Activated B cell treated with CpG ODN at 0.5 μM for 24 hours (primary cell): Measurements from ENCODE around the gene WSB2. TPM values are rescaled to one million over a fixed set of nuclear protein-coding genes. Genes with fewer than 3 reads are reported as not detected.
"Not testable (repeated sequence)": the region's sequence is repeated elsewhere in the genome, so short reads cannot be mapped to it uniquely, and the experiment has no call there.

Experiments used
- ATAC-seq: fragments of 200-7000 bp; cut with Tn5 transposase; one replicate; pipeline ENCODE4 v1.10.0; 2021; ENCODE audit warnings: low read depth, mild to moderate bottlenecking, moderate library complexity
- CTCF ChIA-PET: fragments of 350-600 bp; sonication (Branson Sonifier 250); formaldehyde crosslinking; loops from one replicate; lab custom pipeline; 2021; ENCODE audit warnings: antibody characterized with exemption; lab: Charles Lee
- POLR2A ChIA-PET: fragments of 350-600 bp; sonication (Branson Sonifier 250); formaldehyde crosslinking; loops from one replicate; lab custom pipeline; 2021; ENCODE audit warnings: antibody characterized with exemption; lab: Charles Lee
- DNase-seq: peaks from one replicate; pipeline ENCODE4 v3.0.0; 2022
- H3K27ac Mint-ChIP-seq: one replicate; pipeline ENCODE4 v1.8.0; 2020; ENCODE audit warnings: mixed read lengths
- H3K27me3 Mint-ChIP-seq: one replicate; pipeline ENCODE4 v1.8.0; 2021; ENCODE audit warnings: mixed read lengths
- H3K36me3 Mint-ChIP-seq: one replicate; pipeline ENCODE4 v1.8.0; 2021; ENCODE audit warnings: low read depth, mixed read lengths
- H3K4me1 Mint-ChIP-seq: one replicate; pipeline ENCODE4 v1.8.0; 2021; ENCODE audit warnings: mixed read lengths
- H3K4me3 Mint-ChIP-seq: one replicate; pipeline ENCODE4 v1.8.0; 2020; ENCODE audit warnings: mild to moderate bottlenecking, mixed read lengths
- H3K9me3 Mint-ChIP-seq: one replicate; pipeline ENCODE4 v1.8.0; 2020; ENCODE audit warnings: mixed read lengths
- intact Hi-C: fragments of 100-400 bp; cut with micrococcal nuclease; formaldehyde crosslinking; loops from one replicate; pipeline ENCODE4 v1.15.1; 2024
- total RNA-seq: library from RNA; stranded (reverse); gene quantifications from 2 replicates; pipeline ENCODE4 v1.2.3, GENCODE V29; 2022
- TF ChIP-seq, protein P1 (sequence below): fragments of 200-600 bp; IDR thresholded peaks from one replicate; pipeline ENCODE4 v1.8.0; 2022; ENCODE audit warnings: antibody characterized with exemption, mild to moderate bottlenecking

WSB2 gene
- total RNA-seq, 1 donor from 2014 or later = 28.4 TPM

DNA sequence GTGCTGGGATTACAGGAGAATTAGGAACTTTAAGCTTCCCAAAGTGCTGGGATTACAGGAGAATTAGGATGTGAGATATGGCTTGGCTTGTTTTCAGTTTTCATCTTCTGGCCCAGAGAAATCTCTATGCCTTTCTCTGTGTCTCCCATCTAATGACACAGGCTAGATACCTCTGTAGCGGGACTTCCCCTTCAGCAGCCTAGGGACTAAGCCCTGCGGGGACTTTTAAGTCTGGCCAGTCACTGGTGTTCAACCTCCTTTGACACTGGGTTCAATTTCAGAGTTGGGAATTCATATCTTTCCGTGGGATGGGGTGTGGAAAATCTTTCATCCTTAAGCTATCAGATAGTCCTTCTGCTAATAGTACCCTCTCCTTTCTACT, 38.3 kb downstream of the WSB2 start:
- Mint-ChIP-seq H3K4me1 (peaks cover 7% of the 10 kb centered on the region), H3K9me3 (no peaks in the 10 kb centered on the region), H3K4me3 (no peak overlapping the region), H3K36me3 (peaks cover 79% of the 10 kb centered on the region), H3K27me3 (no peaks in the 10 kb centered on the region), H3K27ac (no peak overlapping the region)
- DNase-seq = no peak
- TF ChIP-seq, protein P1, sequence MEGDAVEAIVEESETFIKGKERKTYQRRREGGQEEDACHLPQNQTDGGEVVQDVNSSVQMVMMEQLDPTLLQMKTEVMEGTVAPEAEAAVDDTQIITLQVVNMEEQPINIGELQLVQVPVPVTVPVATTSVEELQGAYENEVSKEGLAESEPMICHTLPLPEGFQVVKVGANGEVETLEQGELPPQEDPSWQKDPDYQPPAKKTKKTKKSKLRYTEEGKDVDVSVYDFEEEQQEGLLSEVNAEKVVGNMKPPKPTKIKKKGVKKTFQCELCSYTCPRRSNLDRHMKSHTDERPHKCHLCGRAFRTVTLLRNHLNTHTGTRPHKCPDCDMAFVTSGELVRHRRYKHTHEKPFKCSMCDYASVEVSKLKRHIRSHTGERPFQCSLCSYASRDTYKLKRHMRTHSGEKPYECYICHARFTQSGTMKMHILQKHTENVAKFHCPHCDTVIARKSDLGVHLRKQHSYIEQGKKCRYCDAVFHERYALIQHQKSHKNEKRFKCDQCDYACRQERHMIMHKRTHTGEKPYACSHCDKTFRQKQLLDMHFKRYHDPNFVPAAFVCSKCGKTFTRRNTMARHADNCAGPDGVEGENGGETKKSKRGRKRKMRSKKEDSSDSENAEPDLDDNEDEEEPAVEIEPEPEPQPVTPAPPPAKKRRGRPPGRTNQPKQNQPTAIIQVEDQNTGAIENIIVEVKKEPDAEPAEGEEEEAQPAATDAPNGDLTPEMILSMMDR = no peak
- ChIA-PET CTCF (no interaction called here), POLR2A (interaction anchor here (0.6 kb wide), 1 partner anchor 1665 kb away, joined by 3 read pairs; no protein-coding TSS in a partner anchor)
- intact Hi-C loops = no loop called here
- ATAC-seq = no peak

DNA sequence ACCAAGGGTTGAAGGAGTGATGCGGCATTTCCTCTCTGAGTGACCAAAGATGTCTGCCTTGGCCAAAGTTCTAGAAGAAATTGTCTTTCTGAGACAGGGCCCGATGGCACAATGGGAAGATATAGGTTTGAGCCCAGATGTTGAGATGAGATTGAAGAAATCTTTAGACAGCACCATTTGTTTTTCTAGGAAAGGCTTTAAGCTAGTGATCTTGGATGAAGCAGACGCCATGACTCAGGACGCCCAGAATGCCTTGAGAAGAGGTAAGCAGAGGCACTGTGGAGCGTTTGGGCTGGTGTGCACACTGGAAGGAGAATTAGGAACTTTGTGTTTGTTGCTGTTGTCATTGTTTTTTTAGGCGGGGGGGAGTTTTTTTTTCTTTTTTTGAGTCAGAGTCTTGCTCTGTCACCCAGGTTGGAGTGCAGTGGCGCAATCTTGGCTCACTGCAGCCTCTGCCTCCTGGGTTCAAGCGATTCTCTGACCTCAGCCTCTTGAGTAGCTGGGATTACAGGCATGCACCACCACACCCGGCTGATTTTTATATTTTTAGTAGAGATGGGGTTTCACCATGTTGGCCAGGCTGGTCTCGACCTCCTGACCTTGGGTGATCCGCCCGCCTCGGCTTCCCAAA, 38.8 kb downstream of the WSB2 start:
- H3K4me1 Mint-ChIP-seq, H3K4me3 Mint-ChIP-seq, DNase-seq, H3K9me3 Mint-ChIP-seq, intact Hi-C loops, H3K27me3 Mint-ChIP-seq, ATAC-seq, H3K27ac Mint-ChIP-seq: not testable (repeated sequence)
- peaks cover 74% of the 10 kb centered on the region for H3K36me3 Mint-ChIP-seq
- ChIA-PET POLR2A (interaction anchor here (0.6 kb wide), 1 partner anchor 1666 kb away, joined by 3 read pairs; no protein-coding TSS in a partner anchor), CTCF (interaction anchor here (1.2 kb wide), 1 partner anchor 34 kb away, joined by 3 read pairs; no protein-coding TSS in a partner anchor)

DNA sequence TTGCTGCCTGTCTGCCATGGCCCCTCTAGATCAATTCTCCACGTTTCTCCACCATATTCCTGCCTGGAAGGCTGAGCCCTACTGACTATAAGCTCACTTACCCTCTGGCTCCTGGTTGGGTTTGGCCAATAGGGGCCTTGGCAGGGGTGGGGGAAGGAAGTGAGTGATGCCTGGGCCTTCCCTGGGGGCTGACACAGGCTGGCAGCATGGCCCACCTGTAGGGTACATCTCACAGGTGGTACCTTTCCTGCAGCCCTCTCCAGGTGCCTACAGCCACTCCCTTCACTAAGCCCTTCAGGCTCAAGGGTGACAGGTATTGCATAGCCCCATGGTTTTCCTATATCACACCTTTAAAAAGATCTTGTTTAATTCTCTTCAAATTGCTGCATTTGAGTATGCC, 40.9 kb downstream of the WSB2 start:
- intact Hi-C loops = no loop called here
- Mint-ChIP-seq H3K27ac (no peak overlapping the region), H3K4me3 (no peak overlapping the region), H3K36me3 (peaks cover 58% of the 10 kb centered on the region), H3K27me3 (no peaks in the 10 kb centered on the region), H3K4me1 (peaks cover 20% of the 10 kb centered on the region), H3K9me3 (no peaks in the 10 kb centered on the region)
- DNase-seq (no peak), ATAC-seq (no peak)
- ChIA-PET CTCF (no interaction called here), POLR2A (no interaction called here)
- TF ChIP-seq, protein P1 = no peak

DNA sequence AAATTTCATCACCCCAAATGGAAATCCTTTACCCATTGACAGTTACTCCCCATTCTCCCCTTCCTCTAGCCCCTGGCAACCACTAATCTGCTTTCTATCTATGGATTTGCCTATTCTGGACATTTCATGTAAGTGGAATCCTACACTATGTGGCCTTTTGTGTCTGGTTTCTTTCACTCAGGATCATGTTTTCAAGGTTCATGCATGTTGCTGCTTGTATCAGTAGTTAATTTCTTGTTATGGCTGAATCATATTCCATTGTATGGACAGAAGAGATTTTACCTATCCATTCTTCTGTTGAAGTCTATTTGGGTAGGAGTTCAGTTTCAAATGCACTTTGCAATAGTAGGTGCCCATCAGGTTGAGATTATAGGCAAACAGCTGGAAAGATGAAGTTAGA, 43.1 kb downstream of the WSB2 start:
- H3K4me1 Mint-ChIP-seq = peaks cover 20% of the 10 kb centered on the region
- CTCF ChIA-PET = interaction anchor here (0.9 kb wide), 1 partner anchor 103 kb away, joined by 3 read pairs; no protein-coding TSS in a partner anchor
- intact Hi-C loops = loop anchor here (2.0 to 10.0 kb wide), 4 partner anchors 141 to 1857 kb away; partner anchors contain the start of genes CIT and HRK
- TF ChIP-seq, protein P1 = no peak
- no peaks in the 10 kb centered on the region for H3K9me3 Mint-ChIP-seq
- DNase-seq (no peak), ATAC-seq (no peak)
- H3K27me3 Mint-ChIP-seq = no peaks in the 10 kb centered on the region
- H3K4me3 Mint-ChIP-seq = peak overlapping the region; percentile 80
- peaks cover 45% of the 10 kb centered on the region for H3K36me3 Mint-ChIP-seq
- no peak overlapping the region for H3K27ac Mint-ChIP-seq
- POLR2A ChIA-PET = interaction anchor here (0.7 kb wide), 1 partner anchor 43 kb away, joined by 3 read pairs; the partner anchor contains the start of gene WSB2

DNA sequence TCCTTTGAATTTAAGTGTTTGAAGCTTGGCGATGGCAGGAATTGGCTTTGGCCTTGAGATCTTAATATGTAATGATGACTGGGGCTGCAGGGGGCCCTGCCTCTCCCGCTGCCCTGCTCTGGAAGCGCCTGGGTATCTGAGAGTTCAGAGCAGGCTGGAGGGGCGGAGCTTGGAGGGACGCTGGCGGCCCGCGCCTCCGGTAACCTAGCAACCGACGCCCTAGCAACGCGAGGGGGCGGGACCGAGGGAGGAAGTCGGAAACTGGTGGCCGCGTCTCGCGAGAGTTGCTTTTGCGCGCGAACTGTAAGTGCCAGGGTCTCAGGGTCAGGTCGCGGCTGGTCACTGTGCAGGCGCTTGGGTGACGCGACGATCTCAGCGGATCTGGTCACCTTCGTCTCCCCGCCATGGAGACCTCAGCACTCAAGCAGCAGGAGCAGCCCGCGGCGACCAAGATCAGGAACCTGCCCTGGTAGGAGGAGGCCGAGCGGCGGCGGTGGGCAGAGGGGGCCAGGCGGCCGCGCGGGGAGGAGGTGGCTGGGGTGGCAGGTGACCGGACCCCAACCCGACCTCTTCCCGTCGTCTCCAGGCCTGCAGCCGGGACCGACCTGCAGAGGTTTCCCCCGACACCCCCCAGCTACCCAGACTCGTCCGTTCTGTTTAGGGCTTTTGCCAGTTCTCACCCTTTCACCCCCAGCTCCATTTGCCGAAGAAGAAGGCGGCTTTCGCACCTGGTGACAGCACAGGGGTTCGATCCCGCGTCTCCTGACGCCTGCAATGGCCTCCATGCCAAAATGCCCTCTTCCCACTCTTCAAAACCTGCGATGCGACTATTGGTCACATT, 44.3 kb downstream of the WSB2 start, which contains the start of gene RFC5:
TSS of gene RFC5 (plus strand) at position 280 of the 841 bp plus-strand sequence. CDS start at position 405, 125 bp downstream.
- intact Hi-C loops = loop anchor here (1.0 to 10.0 kb wide), 8 partner anchors 45 to 1858 kb away; partner anchors contain the start of genes CIT, HRK, PEBP1 and SUDS3
- peak within 1 kb of the TSS; percentile 76 for H3K27ac Mint-ChIP-seq
- peaks cover 2% of the 10 kb centered on the region for H3K9me3 Mint-ChIP-seq
- H3K27me3 Mint-ChIP-seq = no peaks in the 10 kb centered on the region
- CTCF ChIA-PET = interaction anchor here (0.6 kb wide), 1 partner anchor 124 kb away, joined by 5 read pairs; no protein-coding TSS in a partner anchor
- peak within 1 kb of the TSS; percentile 89 for H3K4me3 Mint-ChIP-seq
- DNase-seq = peak; percentile 97
- TF ChIP-seq, protein P1 = no peak
- peaks cover 33% of the 10 kb centered on the region for H3K36me3 Mint-ChIP-seq
- peak; percentile 97 for ATAC-seq
- POLR2A ChIA-PET = interaction anchor here (0.6 to 1.2 kb wide), 8 partner anchors 29 to 1074 kb away, joined by 3 to 6 read pairs (median 4); partner anchors contain the start of genes PEBP1 and WSB2
- peaks cover 20% of the 10 kb centered on the region for H3K4me1 Mint-ChIP-seq
